Keratinocyte (primary cell): ENCODE data around the gene NAA25. TPM values are rescaled to one million over a fixed set of nuclear protein-coding genes. Genes with fewer than 3 reads are reported as not detected.

Experiments used
- DNase-seq: peaks from one replicate; pipeline ENCODE4 v3.0.0-alpha.2; 2011; ENCODE audit warnings: low read depth, missing footprints, low spot score
- FAIRE-seq: peaks from 2 replicates; lab custom pipeline; 2011; peaks lifted over from hg19 to GRCh38; lab: Jason Lieb, UNC
- H2AFZ ChIP-seq: 2 replicates; pipeline ENCODE4 v1.6.0; 2012; ENCODE audit warnings: low read length, control low read depth, inconsistent platforms; ENCODE audit not compliant: control insufficient read depth
- H3K27ac ChIP-seq: 2 replicates; pipeline ENCODE4 v1.5.1; 2011; ENCODE audit warnings: low read length; ENCODE audit not compliant: control insufficient read depth, insufficient read depth
- H3K27me3 ChIP-seq: 3 replicates; pipeline ENCODE4 v1.6.0; 2011; ENCODE audit warnings: low read length; ENCODE audit not compliant: control insufficient read depth, insufficient read depth; ENCODE audit errors: extremely low read depth
- H3K36me3 ChIP-seq, 2 experiments: 2 replicates in 1 of 2; 3 replicates in 1 of 2; pipeline ENCODE4 v1.5.1; 2011; ENCODE audit warnings: low read length in 2 of 2, mild to moderate bottlenecking in 1 of 2; ENCODE audit not compliant: control insufficient read depth in 2 of 2, insufficient read depth in 2 of 2; ENCODE audit errors: extremely low read depth in 1 of 2
- H3K4me1 ChIP-seq: 3 replicates; pipeline ENCODE4 v1.5.1; 2011; ENCODE audit warnings: low read length; ENCODE audit not compliant: control insufficient read depth, insufficient read depth; ENCODE audit errors: extremely low read depth
- H3K4me2 ChIP-seq: 3 replicates; pipeline ENCODE4 v1.6.0; 2011; ENCODE audit warnings: low read depth, low read length; ENCODE audit not compliant: control insufficient read depth, insufficient read depth; ENCODE audit errors: extremely low read depth
- H3K4me3 ChIP-seq, 3 experiments: fragments of 200-600 bp in 1 of 3; sonication (generic) in 1 of 3; 2 replicates in 2 of 3; 3 replicates in 1 of 3; pipeline ENCODE4 v1.5.1; 2011 to 2016; ENCODE audit warnings: low read length in 3 of 3, mild to moderate bottlenecking in 3 of 3, control low read depth in 2 of 3, inconsistent platforms in 1 of 3, low read depth in 1 of 3, mixed read lengths in 1 of 3, mixed run types in 1 of 3, moderate library complexity in 1 of 3; ENCODE audit not compliant: control insufficient read depth in 2 of 3, insufficient read depth in 2 of 3; ENCODE audit errors: extremely low read depth in 1 of 3
- H3K79me2 ChIP-seq: 2 replicates; pipeline ENCODE4 v1.6.0; 2012; ENCODE audit warnings: low read length; ENCODE audit not compliant: control insufficient read depth, insufficient read depth
- H3K9ac ChIP-seq: 3 replicates; pipeline ENCODE4 v1.6.0; 2011; ENCODE audit warnings: low read length; ENCODE audit not compliant: control insufficient read depth, insufficient read depth; ENCODE audit errors: extremely low read depth
- H3K9me1 ChIP-seq: 3 replicates; pipeline ENCODE4 v1.6.0; 2011; ENCODE audit warnings: low read length; ENCODE audit not compliant: control insufficient read depth, insufficient read depth; ENCODE audit errors: extremely low read depth
- H3K9me3 ChIP-seq: 2 replicates; pipeline ENCODE4 v1.5.1; 2012; ENCODE audit warnings: low read depth, low read length; ENCODE audit not compliant: control insufficient read depth
- H4K20me1 ChIP-seq: 3 replicates; pipeline ENCODE4 v1.6.0; 2011; ENCODE audit warnings: low read length; ENCODE audit not compliant: control insufficient read depth, insufficient read depth; ENCODE audit errors: extremely low read depth
- CTCF ChIP-seq, 3 experiments: IDR thresholded peaks in 1 of 3; conservative IDR thresholded peaks in 1 of 3; optimal IDR thresholded peaks in 1 of 3; 2 replicates in 2 of 3; 3 replicates in 1 of 3; pipeline versions ENCODE3 to v1.5.1; 2011; ENCODE audit warnings: low read length in 3 of 3, mild to moderate bottlenecking in 3 of 3, moderate library complexity in 2 of 3, control low read depth in 1 of 3, inconsistent platforms in 1 of 3; ENCODE audit not compliant: insufficient read depth in 2 of 3; ENCODE audit errors: extremely low read depth in 1 of 3
- EZH2 ChIP-seq: IDR thresholded peaks from one replicate; pipeline ENCODE4 v1.6.1; 2012; ENCODE audit warnings: inconsistent platforms, mild to moderate bottlenecking, low read length, moderate library complexity
- dilution Hi-C: fragments of 300-500 bp; cut with MboI; formaldehyde crosslinking; loops from one replicate; pipeline ENCODE4 v1.7.0; 2020; ENCODE audit warnings: low sequenced_read_pairs; ENCODE audit not compliant: extremely low pct_ligation_motif_present
- polyA plus RNA-seq, 5 experiments: library from polyadenylated mRNA; depleted of rRNA in 3 of 5; stranded (reverse) in 3 of 5; stranded (forward) in 1 of 5; unstranded in 1 of 5; fragments of >200 nt; gene quantifications; 1 replicate in 1 of 5; 2 replicates in 3 of 5; 3 replicates in 1 of 5; pipeline versions ENCODE4 v1.2.1 to v1.2.3, GENCODE V29; 2011 to 2012; ENCODE audit warnings: missing spikeins in 2 of 5, low read depth in 1 of 5, low replicate concordance in 1 of 5

The NAA25 gene
- polyA plus RNA-seq, 1 donor (not counting 4 experiments of a cell fraction or from before 2014, with no cell fraction given), result 26.1 TPM

- Histone ChIP-seq H3K27ac (no peak overlapping the region), H3K4me2 (peak overlapping the region; percentile 99), H3K79me2 (peaks cover 26% of the 10 kb centered on the region), H3K27me3 (no peaks in the 10 kb centered on the region), H3K36me3 (no peaks in the 10 kb centered on the region), H2AFZ (no peak overlapping the region), H3K4me1 (peaks cover 41% of the 10 kb centered on the region), H3K9me1 (peaks cover 2% of the 10 kb centered on the region), H3K4me3 (peak overlapping the region in 1 of 3 experiments; percentile 86), H3K9me3 (no peaks in the 10 kb centered on the region), H3K9ac (no peak overlapping the region), H4K20me1 (no peaks in the 10 kb centered on the region)
- TF ChIP-seq CTCF (optimal IDR thresholded peaks at IDR 0.05 in 1 of 3, IDR thresholded peaks at IDR 0.05 in 1 of 3, conservative IDR thresholded peaks at IDR 0.05 in 1 of 3; ENCODE audit: extremely low read depth in 1 of 3, insufficient read depth in 2 of 3, low read length in 3 of 3) (no peak), EZH2 (no peak)
- no peak for FAIRE-seq
- dilution Hi-C loops, result no loop called here
- DNase-seq, result no peak
Measured at GRCh38 chr12:112124918-112125249, 16.3 kb upstream of the NAA25 start.

- dilution Hi-C loops, result no loop called here
- H3K27me3 ChIP-seq, result no peaks in the 10 kb centered on the region
- no peaks in the 10 kb centered on the region for H3K36me3 ChIP-seq
- H2AFZ ChIP-seq, result peak overlapping the region; percentile 79
- H3K9ac ChIP-seq, result no peak overlapping the region
- FAIRE-seq, result no peak
- peak overlapping the region; percentile 48 for H3K4me2 ChIP-seq
- H3K4me1 ChIP-seq, result peaks cover 37% of the 10 kb centered on the region
- DNase-seq, result no peak
- peaks cover 21% of the 10 kb centered on the region for H3K79me2 ChIP-seq
- peak overlapping the region; percentile 22 for H3K27ac ChIP-seq
- TF ChIP-seq CTCF (optimal IDR thresholded peaks at IDR 0.05 in 1 of 3, IDR thresholded peaks at IDR 0.05 in 1 of 3, conservative IDR thresholded peaks at IDR 0.05 in 1 of 3; ENCODE audit: extremely low read depth in 1 of 3, insufficient read depth in 2 of 3, low read length in 3 of 3), result no peak
- no peak for TF ChIP-seq EZH2
- no peaks in the 10 kb centered on the region for H3K9me3 ChIP-seq
- H3K4me3 ChIP-seq, result no peak overlapping the region
- H4K20me1 ChIP-seq, result no peaks in the 10 kb centered on the region
- peaks cover 2% of the 10 kb centered on the region for H3K9me1 ChIP-seq
Measured at GRCh38 chr12:112122823-112123690, 14.5 kb upstream of the NAA25 start.
